ENCODE measurements around the gene FOXN1.

DNA sequence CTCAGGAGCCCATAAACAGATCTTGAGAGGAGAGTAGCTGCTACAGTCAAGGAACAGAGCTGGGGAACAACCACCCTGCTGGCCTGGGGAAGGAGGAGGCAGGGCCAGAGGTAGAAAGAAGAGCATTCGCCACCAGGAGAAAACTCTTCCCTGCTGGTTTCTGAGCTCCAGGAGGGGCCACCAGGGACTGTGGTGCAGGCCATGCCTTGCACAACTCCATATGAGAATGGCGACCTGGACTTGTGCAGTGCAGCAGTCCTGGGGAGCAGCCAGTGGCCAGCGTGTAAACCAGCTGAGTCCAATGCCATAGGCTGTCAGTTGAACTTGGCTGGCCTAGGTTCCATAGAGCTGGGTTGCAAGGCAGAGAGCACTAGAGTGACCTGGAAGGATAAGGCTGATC lies 21.1 kb upstream of the FOXN1 start:
- TF ChIP-seq CTCF (IDR thresholded peaks at IDR 0.05; ENCODE audit: insufficient read depth, low read length, poor library complexity, severe bottlenecking): no peak
- TF ChIP-seq EZH2phosphoT487 (conservative IDR thresholded peaks at IDR 0.05; ENCODE audit: low read length): no peak
